GM12878 (cell line): Measurements from ENCODE around the gene DPP6. TPM values are rescaled to one million over a fixed set of nuclear protein-coding genes. Genes with fewer than 3 reads are reported as not detected.

ENCODE experiments used
- ATAC-seq: fragments of 200-7000 bp; cut with Tn5 transposase; 3 replicates; pipeline ENCODE4 v1.9.1; 2020; ENCODE audit warnings: mild to moderate bottlenecking, moderate library complexity
- BruUV-seq: library from RNA; stranded (reverse); fragments of 400-500 nt; replicated peaks from 2 replicates; lab custom pipeline; 2021; lab: Mats Ljungman, UMichigan
- CTCF ChIA-PET: fragments of 300-600 bp; sonication (Branson Sonifier 250); formaldehyde crosslinking; extraction: SDS; loops from one replicate; lab custom pipeline; 2021; ENCODE audit warnings: inconsistent platforms; lab: Yijun Ruan, JAX
- POLR2A ChIA-PET: fragments of 350-600 bp; formaldehyde crosslinking; extraction: SDS; loops from one replicate; lab custom pipeline; 2021; ENCODE audit warnings: inconsistent platforms; lab: Charles Lee
- RAD21 ChIA-PET: fragments of 300-600 bp; sonication (Branson Sonifier 250); formaldehyde crosslinking; loops from one replicate; lab custom pipeline; 2023; ENCODE audit warnings: antibody characterized with exemption; ENCODE audit not compliant: unreplicated experiment; lab: Charles Lee
- SMC1A ChIA-PET: fragments of 300-600 bp; sonication (Branson Sonifier 250); formaldehyde crosslinking; loops from one replicate; lab custom pipeline; 2023; ENCODE audit not compliant: unreplicated experiment, uncharacterized antibody; lab: Charles Lee
- DNase-seq: peaks from one replicate; pipeline ENCODE4 v3.0.0-alpha.2; 2011; ENCODE audit warnings: low read depth, low spot score
- FAIRE-seq: peaks from 3 replicates; lab custom pipeline; 2011; peaks lifted over from hg19 to GRCh38; lab: Jason Lieb, UNC
- H2AFZ ChIP-seq: 2 replicates; pipeline ENCODE4 v1.6.0; 2011; ENCODE audit warnings: low read depth, low read length, control low read depth; ENCODE audit not compliant: control insufficient read depth
- H3K27ac ChIP-seq: 2 replicates; pipeline ENCODE4 v1.5.1; 2011; ENCODE audit warnings: control low read depth; ENCODE audit not compliant: control insufficient read depth, insufficient read depth
- H3K27me3 ChIP-seq, 2 experiments: replicated peaks in 1 of 2; 2 replicates each; pipeline versions ENCODE4 v1.6.0 to v1.6.1; 2011; ENCODE audit warnings: low read length in 1 of 2; ENCODE audit not compliant: control insufficient read depth in 2 of 2, insufficient read depth in 2 of 2
- H3K36me3 ChIP-seq, 2 experiments: 2 replicates each; pipeline ENCODE4 v1.5.1; 2011; ENCODE audit warnings: low read length in 1 of 2; ENCODE audit not compliant: control insufficient read depth in 2 of 2, insufficient read depth in 2 of 2
- H3K4me1 ChIP-seq: 2 replicates; pipeline ENCODE4 v1.6.1; 2011; ENCODE audit warnings: mild to moderate bottlenecking, low read length, moderate library complexity, mixed read lengths; ENCODE audit not compliant: control insufficient read depth, insufficient read depth
- H3K4me2 ChIP-seq: 2 replicates; pipeline ENCODE4 v1.6.0; 2011; ENCODE audit warnings: control low read depth; ENCODE audit not compliant: control insufficient read depth, insufficient read depth
- H3K4me3 ChIP-seq: fragments of 200-600 bp; sonication (generic); 2 replicates; pipeline ENCODE4 v1.5.1; 2016
- H3K79me2 ChIP-seq: 2 replicates; pipeline ENCODE4 v1.6.0; 2011; ENCODE audit warnings: low read length; ENCODE audit not compliant: control insufficient read depth, insufficient read depth
- H3K9ac ChIP-seq: 2 replicates; pipeline ENCODE4 v1.8.0; 2011; ENCODE audit warnings: low read length, control low read depth, mixed read lengths; ENCODE audit not compliant: control insufficient read depth, insufficient read depth
- H3K9me3 ChIP-seq: replicated peaks from 3 replicates; pipeline ENCODE4 v1.5.1; 2011; ENCODE audit warnings: mild to moderate bottlenecking, low read length; ENCODE audit not compliant: control insufficient read depth, insufficient read depth
- H4K20me1 ChIP-seq: 2 replicates; pipeline ENCODE4 v1.6.0; 2011; ENCODE audit not compliant: control insufficient read depth, insufficient read depth
- ASH2L ChIP-seq: fragments of 300-600, 200-600 bp; sonication (generic); IDR thresholded peaks from 2 replicates; pipeline ENCODE4 v1.6.1; 2017; ENCODE audit warnings: low read depth, mild to moderate bottlenecking, borderline replicate concordance
- CREB1 ChIP-seq: IDR thresholded peaks from 2 replicates; pipeline ENCODE4 v1.6.1; 2012; ENCODE audit warnings: low read depth, mild to moderate bottlenecking, inconsistent platforms
- HDAC6 ChIP-seq: fragments of 200-600 bp; sonication (generic); IDR thresholded peaks from one replicate; pipeline ENCODE4 v1.8.0; 2017; ENCODE audit warnings: antibody characterized with exemption; ENCODE audit not compliant: unreplicated experiment
- LARP7 ChIP-seq: fragments of 450-650 bp; IDR thresholded peaks from 2 replicates; pipeline ENCODE4 v1.6.1; 2017; ENCODE audit warnings: mild to moderate bottlenecking
- PBX3 ChIP-seq: IDR thresholded peaks from 2 replicates; pipeline ENCODE4 v1.6.1; 2011; ENCODE audit warnings: mild to moderate bottlenecking, low read depth, low read length, moderate library complexity; ENCODE audit not compliant: insufficient replicate concordance
- ZZZ3 ChIP-seq: IDR thresholded peaks from 2 replicates; pipeline ENCODE4 v1.6.1; 2011; ENCODE audit warnings: low read depth; ENCODE audit not compliant: control insufficient read depth, insufficient read length
- WGBS: methylation state at CpG from one replicate; pipeline ENCODE4 v1.1.6; 2016; ENCODE audit warnings: low lambda C conversion rate; ENCODE audit not compliant: insufficient replicate concordance, insufficient coverage; ENCODE audit errors: missing lambda C conversion rate; 5-methylcytosine and 5-hydroxymethylcytosine counted together
- in situ Hi-C: fragments of 300-500 bp; cut with MboI; formaldehyde crosslinking; loops from 9 replicates; pipeline ENCODE4 v1.14.3; 2018; ENCODE audit warnings: mixed read lengths
- intact Hi-C: fragments of 100-400 bp; cut with micrococcal nuclease; formaldehyde crosslinking; loops from one replicate; pipeline ENCODE4 v1.14.2; 2022; ENCODE audit not compliant: unreplicated experiment
- polyA plus RNA-seq, 11 experiments: library from polyadenylated mRNA; depleted of rRNA in 4 of 11; unstranded in 6 of 11; stranded (reverse) in 5 of 11; fragments of >200 nt; fragmentation: Nextera tagmentation in 4 of 11; fragmentation: Illumina TruSeq in 1 of 11; extraction: Ambion mirVana in 4 of 11; extraction: Trizol in 1 of 11; gene quantifications; 1 replicate in 1 of 11; 2 replicates in 10 of 11; pipeline versions ENCODE4 v1.2.1 to v1.2.3, GENCODE V29; 2011 to 2016; ENCODE audit warnings: inconsistent platforms in 2 of 11, missing spikeins in 2 of 11, low read depth in 1 of 11
- total RNA-seq, 4 experiments: library from RNA; depleted of rRNA in 3 of 4; stranded (reverse); fragments of >200 nt in 3 of 4; fragmentation: Illumina TruSeq in 1 of 4; extraction: Trizol in 1 of 4; gene quantifications; 2 replicates each; pipeline versions ENCODE4 v1.2.1 to v1.2.3, GENCODE V29; 2013 to 2021

The DPP6 gene
- total and polyA plus RNA-seq, 10 of the 15 experiments (the other 5 are each of a cell fraction or from before 2014, with no cell fraction given): not detected

GRCh38 chr7:154862153-154862791, 810.1 kb downstream of the DPP6 start:
- Histone ChIP-seq H3K27ac (no peak overlapping the region), H3K4me3 (no peak overlapping the region), H4K20me1 (no peaks in the 10 kb centered on the region), H3K4me2 (no peak overlapping the region), H3K4me1 (peaks cover 7% of the 10 kb centered on the region), H3K27me3 (no peaks in the 10 kb centered on the region), H3K79me2 (no peaks in the 10 kb centered on the region), H3K9ac (no peak overlapping the region), H3K36me3 (no peaks in the 10 kb centered on the region), H2AFZ (no peak overlapping the region), H3K9me3 (no peaks in the 10 kb centered on the region; the same call in 2 of the 3 replicates)
- BruUV-seq: no TSS peak
- FAIRE-seq: no peak
- CTCF ChIA-PET: interaction anchor here (1.4 kb wide), 1 partner anchor 26 kb away, joined by 3 read pairs; no protein-coding TSS in a partner anchor
- POLR2A ChIA-PET: no interaction called here
- intact Hi-C loops: loop anchor here (10.0 kb wide), 1 partner anchor 433 kb away; the partner anchor contains the start of gene INSIG1
- ATAC-seq: no peak
- DNase-seq: no peak
- TF ChIP-seq ZZZ3: no peak
- TF ChIP-seq PBX3: no peak
- TF ChIP-seq ASH2L: no peak
- no peak for TF ChIP-seq CREB1
- TF ChIP-seq LARP7: no peak
- no peak for TF ChIP-seq HDAC6
- RAD21 ChIA-PET: no interaction called here
- SMC1A ChIA-PET: interaction anchor here (0.8 to 2.0 kb wide), 3 partner anchors 11 to 132 kb away, joined by 3 to 7 read pairs (median 3); no protein-coding TSS in a partner anchor
- in situ Hi-C loops: no loop called here
- WGBS: 41% methylated on average over 16 of the region's 16 CpGs
